WTC11 (cell line): Measurements from ENCODE around the gene CCSER1. TPM values are rescaled to one million over a fixed set of nuclear protein-coding genes. Genes with fewer than 3 reads are reported as not detected.
"Not testable (repeated sequence)": the region's sequence is repeated elsewhere in the genome, so short reads cannot be mapped to it uniquely, and the experiment has no call there.

Source experiments
- ATAC-seq: fragments of 200-7000 bp; cut with Tn5 transposase; 2 replicates; pipeline ENCODE4 v1.10.0; 2021; ENCODE audit warnings: mild to moderate bottlenecking, moderate library complexity
- CTCF ChIA-PET: fragments of 300-600 bp; sonication (Branson Sonifier 250); formaldehyde crosslinking; loops from one replicate; lab custom pipeline; 2021; ENCODE audit warnings: antibody characterized with exemption; lab: Charles Lee
- POLR2A ChIA-PET: fragments of 350-600 bp; sonication (Branson Sonifier 250); formaldehyde crosslinking; loops from one replicate; lab custom pipeline; 2021; ENCODE audit warnings: antibody characterized with exemption; lab: Charles Lee
- DNase-seq: peaks from one replicate; pipeline ENCODE4 v3.0.0; 2021; ENCODE audit warnings: low spot score
- H3K27ac Mint-ChIP-seq: 2 replicates; pipeline ENCODE4 v1.8.0; 2021; ENCODE audit warnings: mixed read lengths
- H3K27me3 Mint-ChIP-seq: 2 replicates; pipeline ENCODE4 v1.8.0; 2021; ENCODE audit warnings: low read depth, mild to moderate bottlenecking, moderate library complexity, mixed read lengths
- H3K36me3 Mint-ChIP-seq: 2 replicates; pipeline ENCODE4 v1.8.0; 2021; ENCODE audit warnings: mixed read lengths
- H3K4me1 Mint-ChIP-seq: 2 replicates; pipeline ENCODE4 v1.8.0; 2022; ENCODE audit warnings: mixed read lengths
- H3K4me3 Mint-ChIP-seq: 2 replicates; pipeline ENCODE4 v1.8.0; 2021; ENCODE audit warnings: mild to moderate bottlenecking, moderate library complexity, mixed read lengths
- H3K9me3 Mint-ChIP-seq: 2 replicates; pipeline ENCODE4 v1.8.0; 2021; ENCODE audit warnings: mixed read lengths
- CBFB ChIP-seq: sonication (generic); formaldehyde crosslinking; IDR thresholded peaks from 2 replicates; pipeline ENCODE4 v1.8.1; 2022; ENCODE audit warnings: mild to moderate bottlenecking, low read depth, missing genetic modification reagents
- E2F1 ChIP-seq: sonication (generic); formaldehyde crosslinking; IDR thresholded peaks from 2 replicates; pipeline ENCODE4 v1.8.0; 2022; ENCODE audit warnings: mild to moderate bottlenecking, missing genetic modification reagents
- FOXJ3 ChIP-seq: sonication (generic); formaldehyde crosslinking; IDR thresholded peaks from 2 replicates; pipeline ENCODE4 v1.9.0; 2021; ENCODE audit warnings: missing genetic modification reagents, mild to moderate bottlenecking, borderline replicate concordance
- FOXP1 ChIP-seq: sonication (generic); formaldehyde crosslinking; IDR thresholded peaks from 2 replicates; pipeline ENCODE4 v1.8.0; 2022; ENCODE audit warnings: missing genetic modification reagents, mild to moderate bottlenecking, moderate library complexity, borderline replicate concordance
- GABPB1 ChIP-seq: sonication (generic); formaldehyde crosslinking; IDR thresholded peaks from 2 replicates; pipeline ENCODE4 v1.8.1; 2023; ENCODE audit warnings: mild to moderate bottlenecking, missing genetic modification reagents
- MAX ChIP-seq: sonication (generic); formaldehyde crosslinking; IDR thresholded peaks from 2 replicates; pipeline ENCODE4 v1.8.0; 2022; ENCODE audit warnings: mild to moderate bottlenecking, missing genetic modification reagents
- NR1H2 ChIP-seq: sonication (generic); formaldehyde crosslinking; IDR thresholded peaks from 2 replicates; pipeline ENCODE4 v1.9.0; 2021; ENCODE audit warnings: mild to moderate bottlenecking, moderate library complexity, missing genetic modification reagents
- PRDM15 ChIP-seq: sonication (generic); formaldehyde crosslinking; IDR thresholded peaks from 2 replicates; pipeline ENCODE4 v1.8.0; 2022; ENCODE audit warnings: missing genetic modification reagents
- RELA ChIP-seq: sonication (generic); formaldehyde crosslinking; IDR thresholded peaks from 2 replicates; pipeline ENCODE4 v1.8.1; 2022; ENCODE audit warnings: missing genetic modification reagents, mild to moderate bottlenecking, borderline replicate concordance
- USF1 ChIP-seq: sonication (generic); formaldehyde crosslinking; IDR thresholded peaks from 2 replicates; pipeline ENCODE4 v1.8.0; 2022; ENCODE audit warnings: mild to moderate bottlenecking, missing genetic modification reagents
- ZNF317 ChIP-seq: sonication (generic); formaldehyde crosslinking; IDR thresholded peaks from 2 replicates; pipeline ENCODE4 v1.8.1; 2023; ENCODE audit warnings: low read depth, mild to moderate bottlenecking, moderate library complexity, missing genetic modification reagents, borderline replicate concordance
- ZNF416 ChIP-seq: fragments of 250-450 bp; sonication (Bioruptor Pico); IDR thresholded peaks from 2 replicates; pipeline ENCODE4 v1.9.0; 2021; ENCODE audit warnings: mild to moderate bottlenecking, inconsistent platforms
- total RNA-seq: library from RNA; stranded (reverse); gene quantifications from 3 replicates; pipeline ENCODE4 v1.2.3, GENCODE V29; 2021
- TF ChIP-seq, protein P1 (sequence below): fragments of 250-450 bp; sonication (Bioruptor Pico); IDR thresholded peaks from 2 replicates; pipeline ENCODE4 v1.9.0; 2021; ENCODE audit warnings: moderate library complexity, mild to moderate bottlenecking, inconsistent platforms, borderline replicate concordance
- TF ChIP-seq, protein P2 (sequence below): sonication (generic); formaldehyde crosslinking; IDR thresholded peaks from 2 replicates; pipeline ENCODE4 v1.8.1; 2023; ENCODE audit warnings: mild to moderate bottlenecking, missing genetic modification reagents
- TF ChIP-seq, protein P3 (sequence below): sonication (generic); formaldehyde crosslinking; IDR thresholded peaks from 2 replicates; pipeline ENCODE4 v1.8.1; 2023; ENCODE audit warnings: mild to moderate bottlenecking, missing genetic modification reagents, moderate library complexity

Gene CCSER1
- total RNA-seq, 1 experiment from 2014 or later = 0.87 TPM

DNA sequence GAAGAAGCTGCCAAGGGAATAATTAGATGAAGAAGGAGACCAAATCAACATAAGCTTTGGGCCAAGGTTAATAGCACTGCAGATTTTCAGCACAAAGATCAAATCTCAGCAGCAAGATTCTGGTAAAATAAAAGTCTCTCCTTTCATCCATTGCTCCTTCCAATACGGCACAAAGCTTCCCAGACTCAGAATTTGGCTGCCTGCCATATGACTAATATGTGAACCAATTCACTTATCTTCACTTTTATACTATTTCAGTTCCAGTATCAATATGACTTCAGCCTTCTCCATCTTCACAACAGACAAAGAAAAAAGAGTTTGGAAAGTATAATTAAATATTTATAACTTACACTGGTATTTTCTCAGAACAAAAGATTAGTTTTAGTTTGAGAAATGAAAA, 1198.3 kb downstream of the CCSER1 start (continued):
- TF ChIP-seq PRDM15 (CRISPR knock-in tag) = no peak
- TF ChIP-seq ZNF317 = no peak

DNA sequence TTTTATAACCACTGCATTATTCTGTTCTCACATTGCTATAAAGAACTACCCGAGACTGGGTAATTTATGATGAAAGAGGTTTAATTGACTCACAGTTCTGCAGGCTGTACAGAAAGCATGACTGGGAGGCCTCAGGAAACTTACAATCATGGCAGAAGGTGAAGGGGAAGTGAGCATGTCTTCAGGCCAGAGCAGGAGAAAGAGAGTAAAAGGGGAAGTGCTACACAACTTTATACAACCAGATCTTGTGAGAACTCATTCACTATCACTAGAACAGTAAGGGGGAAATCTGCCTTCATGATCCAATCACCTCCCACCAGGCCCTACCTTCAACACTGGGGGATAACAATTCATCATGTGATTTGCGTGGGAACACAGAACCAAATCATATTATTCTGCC, 1199.0 kb downstream of the CCSER1 start:
- H3K27ac Mint-ChIP-seq, POLR2A ChIA-PET: not testable (repeated sequence)

DNA sequence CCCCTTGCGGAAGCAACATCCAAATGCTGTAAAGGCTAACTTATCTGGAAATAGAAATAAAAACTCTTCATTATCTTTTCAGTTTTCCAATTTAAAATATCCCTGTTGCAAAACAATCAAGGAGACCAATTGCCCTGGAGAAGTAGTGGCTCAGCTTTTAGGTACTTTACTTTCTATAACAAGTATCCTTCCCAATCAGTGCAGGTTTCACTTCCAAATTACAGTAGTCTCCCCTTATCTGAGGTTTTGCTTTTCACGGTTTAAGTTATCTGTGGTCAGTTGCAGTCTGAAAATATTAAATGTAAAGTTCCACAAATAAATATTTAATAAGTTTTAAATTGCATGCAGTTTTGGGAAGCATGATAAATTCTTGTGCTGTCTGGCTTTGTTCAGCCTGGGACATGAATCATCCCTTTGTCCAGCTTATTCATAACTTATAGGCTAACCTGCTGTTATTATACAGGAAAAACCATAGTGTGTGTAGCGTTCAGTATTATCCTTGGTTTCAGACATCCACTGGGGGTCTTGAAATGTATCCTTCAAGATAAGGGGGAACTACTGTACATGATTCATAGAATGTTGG, 1203.5 kb downstream of the CCSER1 start:
- ChIA-PET POLR2A (no interaction called here), CTCF (no interaction called here)
- Mint-ChIP-seq H3K9me3 (peaks cover 40% of the 10 kb centered on the region), H3K4me1 (no peaks in the 10 kb centered on the region), H3K36me3 (peaks cover 33% of the 10 kb centered on the region), H3K27ac (no peak overlapping the region), H3K27me3 (no peaks in the 10 kb centered on the region; the same call in none of the 2 replicates), H3K4me3 (no peak overlapping the region)
- DNase-seq (no peak), ATAC-seq (no peak)
- no peak for TF ChIP-seq MAX (CRISPR knock-in tag)
- TF ChIP-seq, protein P1, sequence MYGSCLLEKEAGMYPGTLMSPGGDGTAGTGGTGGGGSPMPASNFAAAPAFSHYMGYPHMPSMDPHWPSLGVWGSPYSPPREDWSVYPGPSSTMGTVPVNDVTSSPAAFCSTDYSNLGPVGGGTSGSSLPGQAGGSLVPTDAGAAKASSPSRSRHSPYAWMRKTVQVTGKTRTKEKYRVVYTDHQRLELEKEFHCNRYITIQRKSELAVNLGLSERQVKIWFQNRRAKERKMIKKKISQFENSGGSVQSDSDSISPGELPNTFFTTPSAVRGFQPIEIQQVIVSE = no peak
- no peak for TF ChIP-seq GABPB1
- TF ChIP-seq, protein P2, sequence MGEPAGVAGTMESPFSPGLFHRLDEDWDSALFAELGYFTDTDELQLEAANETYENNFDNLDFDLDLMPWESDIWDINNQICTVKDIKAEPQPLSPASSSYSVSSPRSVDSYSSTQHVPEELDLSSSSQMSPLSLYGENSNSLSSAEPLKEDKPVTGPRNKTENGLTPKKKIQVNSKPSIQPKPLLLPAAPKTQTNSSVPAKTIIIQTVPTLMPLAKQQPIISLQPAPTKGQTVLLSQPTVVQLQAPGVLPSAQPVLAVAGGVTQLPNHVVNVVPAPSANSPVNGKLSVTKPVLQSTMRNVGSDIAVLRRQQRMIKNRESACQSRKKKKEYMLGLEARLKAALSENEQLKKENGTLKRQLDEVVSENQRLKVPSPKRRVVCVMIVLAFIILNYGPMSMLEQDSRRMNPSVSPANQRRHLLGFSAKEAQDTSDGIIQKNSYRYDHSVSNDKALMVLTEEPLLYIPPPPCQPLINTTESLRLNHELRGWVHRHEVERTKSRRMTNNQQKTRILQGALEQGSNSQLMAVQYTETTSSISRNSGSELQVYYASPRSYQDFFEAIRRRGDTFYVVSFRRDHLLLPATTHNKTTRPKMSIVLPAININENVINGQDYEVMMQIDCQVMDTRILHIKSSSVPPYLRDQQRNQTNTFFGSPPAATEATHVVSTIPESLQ (CRISPR knock-in tag) = no peak
- no peak for TF ChIP-seq FOXJ3 (CRISPR knock-in tag)
- no peak for TF ChIP-seq NR1H2 (CRISPR knock-in tag)
- TF ChIP-seq CBFB = no peak
- no peak for TF ChIP-seq USF1
- no peak for TF ChIP-seq E2F1 (CRISPR knock-in tag)
- TF ChIP-seq, protein P3, sequence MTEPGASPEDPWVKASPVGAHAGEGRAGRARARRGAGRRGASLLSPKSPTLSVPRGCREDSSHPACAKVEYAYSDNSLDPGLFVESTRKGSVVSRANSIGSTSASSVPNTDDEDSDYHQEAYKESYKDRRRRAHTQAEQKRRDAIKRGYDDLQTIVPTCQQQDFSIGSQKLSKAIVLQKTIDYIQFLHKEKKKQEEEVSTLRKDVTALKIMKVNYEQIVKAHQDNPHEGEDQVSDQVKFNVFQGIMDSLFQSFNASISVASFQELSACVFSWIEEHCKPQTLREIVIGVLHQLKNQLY (CRISPR knock-in tag) = no peak
- no peak for TF ChIP-seq ZNF416 (CRISPR knock-in tag)
- no peak for TF ChIP-seq RELA (CRISPR knock-in tag)
- no peak for TF ChIP-seq FOXP1 (CRISPR knock-in tag)

More for the DNA sequence above, 1199.0 kb downstream of the CCSER1 start:
- H3K4me1 Mint-ChIP-seq, H3K27me3 Mint-ChIP-seq, H3K4me3 Mint-ChIP-seq, DNase-seq, CTCF ChIA-PET, ATAC-seq: not testable (repeated sequence)
- Mint-ChIP-seq H3K9me3 (peaks cover 54% of the 10 kb centered on the region), H3K36me3 (peaks cover 42% of the 10 kb centered on the region)
